GM21737 (cell line): ENCODE results near the gene CCDC27.
"Not testable (repeated sequence)": the region's sequence is repeated elsewhere in the genome, so short reads cannot be mapped to it uniquely, and the experiment has no call there.

Source experiments
- ATAC-seq: cut with Tn5 transposase; IDR thresholded peaks from one replicate; pipeline ENCODE4 v1.9.1; 2021; ENCODE audit warnings: mild to moderate bottlenecking, moderate library complexity; ENCODE audit not compliant: unreplicated experiment

Gene CCDC27

DNA sequence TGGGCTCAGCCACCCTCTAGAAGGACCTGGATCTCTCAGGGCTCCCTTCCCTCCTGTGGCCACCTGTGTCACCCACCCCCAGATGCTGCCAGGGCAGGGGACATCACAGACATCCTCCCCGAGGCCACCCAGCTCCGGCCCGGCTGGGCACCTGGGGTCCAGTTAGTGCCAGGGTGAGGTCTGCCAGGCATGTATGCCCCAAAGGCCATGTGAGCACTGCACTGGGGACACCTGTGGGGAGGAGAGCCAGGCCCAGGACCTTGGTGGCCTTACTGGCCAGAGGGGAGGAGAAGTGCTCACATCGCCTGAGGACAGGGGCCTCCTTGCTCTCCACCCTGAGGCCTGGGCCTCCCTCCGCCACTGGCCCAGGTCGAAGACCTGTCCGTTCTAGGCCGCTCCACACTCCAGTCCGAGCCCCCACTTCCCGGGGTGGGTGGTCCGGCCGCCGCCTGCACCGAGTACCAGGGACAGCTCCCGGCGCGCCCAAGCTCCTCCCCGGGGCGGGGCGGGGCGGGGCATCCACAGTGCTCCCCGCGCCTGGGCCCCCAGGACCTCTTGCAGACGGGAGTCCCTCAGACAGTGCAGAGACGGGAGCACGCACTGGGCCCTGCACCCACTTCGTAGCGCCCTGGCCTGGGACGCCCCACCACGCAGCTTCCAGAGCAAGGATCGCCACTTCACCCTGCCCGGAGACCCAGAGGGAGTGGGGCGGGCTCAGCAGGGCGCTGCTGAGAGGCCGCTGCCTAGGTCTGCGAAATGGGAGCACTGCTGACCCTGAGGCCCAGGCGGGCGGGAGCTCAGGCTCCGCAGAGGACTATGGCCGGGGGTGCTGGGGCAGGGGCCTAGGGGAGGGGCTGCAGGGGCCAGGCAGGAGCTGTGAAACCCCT, 34.3 kb upstream of the CCDC27 start:
- no peak for ATAC-seq

DNA sequence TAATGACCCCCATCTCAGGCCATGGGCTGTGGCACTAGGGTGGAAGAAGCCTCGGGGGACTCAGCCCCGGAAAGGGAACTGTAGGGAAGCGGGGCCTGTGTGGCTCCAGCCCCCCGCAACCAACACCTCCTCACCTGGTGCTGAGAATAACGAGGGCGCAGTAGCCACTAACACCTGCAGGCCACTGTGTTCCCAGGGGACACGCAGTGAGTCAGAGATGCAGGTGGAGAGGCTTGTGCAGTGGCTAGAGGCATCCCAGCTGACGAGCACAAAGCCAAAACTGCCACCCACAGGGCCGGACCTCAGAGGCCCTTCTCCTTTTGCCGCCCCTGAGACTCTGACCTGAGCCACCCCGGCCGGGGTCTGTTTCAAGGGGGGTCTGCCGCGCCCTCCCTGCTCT, 33.5 kb upstream of the CCDC27 start:
- no peak for ATAC-seq

DNA sequence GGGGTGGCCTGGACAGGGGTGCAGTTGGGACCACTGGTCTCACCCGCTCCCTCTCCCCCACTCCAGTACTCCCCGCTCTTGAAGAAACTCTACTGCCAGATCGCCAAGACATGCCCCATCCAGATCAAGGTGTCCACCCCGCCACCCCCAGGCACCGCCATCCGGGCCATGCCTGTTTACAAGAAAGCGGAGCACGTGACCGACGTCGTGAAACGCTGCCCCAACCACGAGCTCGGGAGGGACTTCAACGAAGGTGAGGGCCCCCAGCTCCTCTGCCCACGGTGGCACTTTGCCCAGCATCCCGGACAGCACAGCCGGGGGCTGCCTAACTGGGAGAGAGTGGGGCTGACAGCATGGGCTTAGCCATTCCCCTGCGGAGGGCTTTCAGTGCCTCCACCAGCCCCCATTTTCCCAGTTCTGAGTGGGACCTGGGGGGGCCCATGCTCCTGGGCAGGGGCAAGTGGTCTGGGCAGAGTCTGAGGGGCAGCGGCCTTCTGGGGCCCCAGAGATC, 30.2 kb upstream of the CCDC27 start:
- no peak for ATAC-seq

DNA sequence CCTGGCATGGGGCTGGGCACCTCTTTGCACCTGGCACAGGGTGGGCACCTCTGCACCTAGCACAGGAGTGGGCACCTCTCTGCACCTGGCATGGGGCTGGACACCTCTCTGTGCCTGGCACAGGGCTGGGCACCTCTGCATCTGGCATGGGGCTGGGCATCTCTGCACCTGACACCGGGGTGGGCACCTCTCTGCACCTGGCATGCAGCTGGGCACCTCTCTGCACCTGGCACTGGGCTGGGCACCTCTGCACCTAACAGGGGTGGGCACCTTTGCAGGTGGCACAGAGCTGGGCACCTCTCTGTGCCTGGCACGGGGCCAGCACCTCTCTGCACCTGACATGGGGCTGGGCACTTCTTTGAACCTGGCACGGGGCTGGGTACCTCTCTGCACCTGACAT, 29.4 kb upstream of the CCDC27 start:
- no peak for ATAC-seq

DNA sequence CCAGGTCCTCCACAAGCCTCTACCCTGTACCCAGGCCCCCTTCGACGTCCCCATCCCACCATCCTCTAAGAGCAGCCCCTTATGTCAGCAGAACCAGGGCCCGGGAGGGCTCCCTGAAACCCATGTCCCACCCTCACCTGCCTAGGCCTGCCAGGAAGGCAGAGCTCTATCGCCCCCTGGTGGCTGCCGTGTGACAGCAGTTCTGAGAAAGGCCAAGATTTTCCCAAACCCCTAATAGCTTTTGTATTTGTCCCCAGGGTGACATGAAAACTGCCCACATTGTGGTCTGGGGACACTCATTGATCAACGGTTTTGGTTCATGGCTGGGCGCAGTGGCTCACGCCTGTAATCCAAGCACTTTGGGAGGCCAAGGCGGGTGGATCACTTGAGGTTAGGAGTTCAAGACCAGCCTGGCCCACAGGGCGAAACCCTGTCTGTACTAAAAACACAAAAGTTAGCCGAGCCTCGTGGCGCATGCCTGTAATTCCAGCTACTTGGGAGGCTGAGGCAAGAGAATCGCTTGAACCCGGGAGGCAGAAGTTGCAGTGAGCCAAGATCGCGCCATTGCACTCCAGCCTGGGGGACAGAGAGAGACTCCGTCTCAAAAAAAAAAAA, 27.7 kb upstream of the CCDC27 start:
- ATAC-seq = not testable (repeated sequence)

DNA sequence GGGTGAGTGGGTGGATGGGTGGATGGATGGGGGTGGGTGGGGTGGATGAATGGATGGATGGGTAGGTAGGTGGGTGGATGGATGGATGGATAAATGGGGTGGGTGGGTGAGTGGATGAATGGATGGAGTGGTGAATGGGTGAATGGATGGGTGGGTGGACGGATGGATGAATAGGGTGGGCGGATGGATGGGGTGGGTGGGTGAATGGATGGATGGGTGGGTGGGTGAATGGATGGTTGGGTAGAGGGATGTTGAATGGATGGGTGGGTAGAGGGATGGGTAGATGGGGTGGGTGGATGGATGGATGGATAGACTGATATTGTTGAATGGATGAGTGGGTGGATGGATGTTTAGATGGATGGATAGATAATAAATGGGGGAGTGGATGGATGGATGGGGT, 26.9 kb upstream of the CCDC27 start:
- ATAC-seq = no peak

DNA sequence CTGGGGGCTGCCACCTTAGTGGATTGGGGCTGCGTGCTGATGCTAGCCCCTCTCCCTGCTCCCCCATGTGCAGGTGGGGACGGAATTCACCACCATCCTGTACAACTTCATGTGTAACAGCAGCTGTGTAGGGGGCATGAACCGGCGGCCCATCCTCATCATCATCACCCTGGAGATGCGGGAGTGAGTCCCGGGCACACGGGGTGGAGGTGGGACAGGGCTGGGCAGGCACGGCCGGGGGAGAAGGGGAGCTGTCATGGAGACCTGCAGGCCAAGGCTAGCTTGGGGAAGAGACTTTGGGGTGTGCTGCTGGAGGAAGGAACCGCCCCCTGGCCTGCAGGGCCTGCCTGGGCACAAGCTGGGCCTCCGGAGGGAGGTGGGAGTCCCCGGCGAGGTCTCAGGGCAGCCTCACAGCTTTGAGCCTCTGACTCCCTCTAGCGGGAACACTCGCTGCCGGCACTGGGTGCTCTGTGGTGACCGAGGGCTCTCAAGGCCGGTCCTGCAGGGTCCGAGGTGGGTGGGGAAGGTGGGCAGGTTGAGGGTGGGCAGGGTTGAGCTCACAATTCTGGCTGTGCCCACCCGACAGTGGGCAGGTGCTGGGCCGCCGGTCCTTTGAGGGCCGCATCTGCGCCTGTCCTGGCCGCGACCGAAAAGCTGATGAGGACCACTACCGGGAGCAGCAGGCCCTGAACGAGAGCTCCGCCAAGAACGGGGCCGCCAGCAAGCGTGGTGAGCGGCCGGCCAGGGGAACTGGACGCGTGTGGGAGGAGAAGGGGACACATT, 25.0 kb upstream of the CCDC27 start:
- no peak for ATAC-seq

DNA sequence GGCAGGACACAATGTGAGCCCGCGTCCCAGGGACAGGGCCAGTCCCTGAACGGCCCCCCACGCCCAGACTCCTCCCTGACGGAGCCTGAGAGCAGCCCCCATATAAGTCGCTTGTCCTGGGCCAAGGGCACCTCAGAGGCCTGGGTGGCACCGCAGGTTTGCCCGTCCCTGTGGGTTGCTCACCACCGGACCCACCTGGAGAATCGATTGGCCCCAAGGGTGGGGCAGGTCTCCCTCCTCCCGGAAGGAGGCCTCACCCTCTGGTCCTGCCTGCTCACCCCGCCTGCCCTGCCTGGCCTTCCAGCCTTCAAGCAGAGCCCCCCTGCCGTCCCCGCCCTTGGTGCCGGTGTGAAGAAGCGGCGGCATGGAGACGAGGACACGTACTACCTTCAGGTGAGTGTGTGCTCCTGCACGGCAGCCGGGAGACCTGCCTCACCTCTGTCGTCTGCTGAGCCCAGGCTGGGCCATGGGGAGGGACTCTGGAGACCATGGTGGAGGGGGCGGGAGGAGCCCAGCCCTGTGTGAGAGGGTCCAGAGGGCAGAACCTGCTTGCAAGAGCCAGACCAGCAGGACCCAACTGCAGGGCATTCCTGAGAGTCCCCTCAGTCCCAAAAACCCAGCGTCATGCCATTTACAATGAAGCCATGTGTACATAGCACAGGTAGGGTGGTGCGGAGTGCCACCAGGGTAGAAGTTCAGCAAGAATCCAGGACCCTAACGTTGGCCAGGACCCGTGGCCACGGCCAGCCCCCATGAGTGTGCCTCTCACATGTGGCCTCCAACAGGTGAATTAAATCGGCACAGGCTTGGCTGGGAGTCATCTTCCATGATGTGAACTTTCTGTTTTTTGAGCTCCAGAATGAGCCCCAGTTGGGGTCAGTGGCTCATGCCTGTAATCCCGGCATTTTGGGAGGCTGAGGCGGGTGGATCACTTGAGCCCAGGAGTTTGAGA, 24.1 kb upstream of the CCDC27 start:
- no peak for ATAC-seq

DNA sequence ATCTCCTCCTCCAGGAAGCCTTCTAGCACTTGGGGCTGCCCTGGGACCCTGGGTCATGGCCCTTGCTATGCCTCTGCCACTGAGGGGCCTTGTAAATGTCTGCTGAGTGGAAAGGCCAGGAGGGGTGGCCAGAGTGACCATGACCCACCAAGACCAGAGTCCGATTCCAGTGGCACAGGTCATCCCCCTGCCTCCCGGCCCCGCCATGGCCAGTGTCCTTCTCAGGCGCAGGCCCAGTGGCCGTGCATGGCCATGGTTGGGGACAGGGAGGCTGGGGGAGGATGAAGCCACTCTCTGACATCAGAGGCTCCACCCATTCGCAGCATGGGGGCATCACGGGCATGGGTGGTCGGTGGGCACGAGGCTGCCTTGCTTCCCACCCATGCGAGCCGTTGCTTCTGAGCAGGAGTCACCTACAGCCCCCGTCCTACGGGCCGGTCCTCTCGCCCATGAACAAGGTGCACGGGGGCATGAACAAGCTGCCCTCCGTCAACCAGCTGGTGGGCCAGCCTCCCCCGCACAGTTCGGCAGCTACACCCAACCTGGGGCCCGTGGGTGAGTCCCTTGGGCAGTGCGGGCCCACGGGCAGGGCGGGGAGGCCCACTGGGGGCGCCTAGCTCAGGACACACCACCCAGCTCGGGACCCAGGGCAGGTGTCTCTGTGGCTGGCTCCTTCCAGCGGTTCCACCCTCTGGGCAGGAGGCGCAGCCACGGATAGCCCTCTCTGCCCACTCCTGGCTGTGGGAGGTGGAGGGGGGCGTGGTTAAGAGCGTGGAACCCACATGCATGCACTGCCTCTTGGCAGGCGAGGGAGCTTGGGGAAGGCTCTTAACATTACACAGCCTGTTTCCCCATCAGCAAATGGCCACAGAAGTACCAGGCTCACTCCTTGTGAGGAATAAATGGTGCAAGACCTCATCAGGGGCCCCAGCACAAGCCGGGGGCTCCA, 22.4 kb upstream of the CCDC27 start:
- ATAC-seq = no peak

DNA sequence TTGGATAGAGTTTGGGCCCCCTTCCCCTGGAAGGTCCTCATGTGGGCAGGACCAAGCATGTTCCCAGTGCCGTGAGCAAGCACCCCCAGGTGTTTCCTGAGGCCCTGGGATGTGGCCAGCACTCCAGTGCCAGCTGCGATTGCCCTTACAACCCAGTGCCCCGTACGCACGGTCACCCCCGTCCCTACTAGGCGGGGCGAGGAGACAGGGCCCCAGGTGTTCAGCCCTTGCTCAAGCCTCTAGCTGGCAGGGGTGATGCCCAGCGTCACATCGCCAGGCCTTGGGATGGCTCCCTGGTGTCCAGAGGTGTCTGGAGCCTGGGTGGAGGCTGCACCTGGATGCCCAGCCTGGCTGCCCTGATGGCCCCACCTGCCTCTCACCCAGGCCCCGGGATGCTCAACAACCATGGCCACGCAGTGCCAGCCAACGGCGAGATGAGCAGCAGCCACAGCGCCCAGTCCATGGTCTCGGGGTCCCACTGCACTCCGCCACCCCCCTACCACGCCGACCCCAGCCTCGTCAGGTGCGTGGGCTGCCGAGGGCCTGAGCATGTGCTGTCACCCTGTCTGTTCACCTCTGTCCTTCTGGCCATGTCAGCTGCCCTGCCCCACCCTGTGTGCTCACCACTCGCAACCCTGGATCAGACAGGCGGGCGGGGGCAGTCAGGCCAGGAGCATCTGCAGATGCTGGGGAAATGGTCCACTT, 21.6 kb upstream of the CCDC27 start:
- no peak for ATAC-seq

DNA sequence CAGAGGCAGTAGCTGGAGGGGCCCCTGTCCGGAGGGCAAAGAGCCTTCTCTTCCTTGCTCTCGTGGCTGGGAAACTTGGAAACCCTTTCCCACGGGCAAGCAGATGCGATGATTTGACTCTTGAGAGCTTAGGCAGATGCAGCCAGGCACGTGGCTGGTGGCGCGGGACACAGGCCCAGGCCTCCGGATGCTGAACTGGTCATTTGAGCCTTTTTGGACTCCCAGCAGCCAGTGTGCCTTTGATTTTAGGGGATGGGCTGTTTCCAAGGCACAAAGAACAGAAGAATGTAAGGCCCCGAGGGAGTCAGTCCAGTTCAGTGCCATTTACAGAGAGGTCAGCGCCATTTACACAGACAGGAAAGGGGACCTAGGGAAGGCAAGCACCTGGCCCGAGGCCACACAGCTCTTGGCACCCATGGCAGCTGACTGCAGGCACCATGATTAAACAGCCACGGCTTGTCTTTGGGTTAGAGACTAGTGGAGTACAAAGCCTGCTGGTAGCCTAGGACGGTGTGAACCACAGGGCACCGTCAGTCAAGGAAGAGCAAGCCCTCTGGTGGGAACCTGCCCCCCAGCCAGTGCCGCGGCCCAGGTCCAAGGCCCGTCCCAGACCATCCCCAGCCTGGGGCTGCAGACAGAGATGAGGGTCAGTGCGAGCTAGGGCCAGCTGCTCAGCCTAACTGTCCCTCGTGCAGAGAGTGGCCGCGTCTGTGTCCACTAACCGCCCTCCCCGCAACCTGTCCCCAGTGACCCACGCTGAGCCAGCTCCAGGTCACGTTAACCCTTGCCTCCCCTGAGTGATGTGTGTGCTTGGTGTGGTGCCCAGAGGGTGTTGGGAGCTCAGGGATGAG, 20.4 kb upstream of the CCDC27 start:
- ATAC-seq = no peak

DNA sequence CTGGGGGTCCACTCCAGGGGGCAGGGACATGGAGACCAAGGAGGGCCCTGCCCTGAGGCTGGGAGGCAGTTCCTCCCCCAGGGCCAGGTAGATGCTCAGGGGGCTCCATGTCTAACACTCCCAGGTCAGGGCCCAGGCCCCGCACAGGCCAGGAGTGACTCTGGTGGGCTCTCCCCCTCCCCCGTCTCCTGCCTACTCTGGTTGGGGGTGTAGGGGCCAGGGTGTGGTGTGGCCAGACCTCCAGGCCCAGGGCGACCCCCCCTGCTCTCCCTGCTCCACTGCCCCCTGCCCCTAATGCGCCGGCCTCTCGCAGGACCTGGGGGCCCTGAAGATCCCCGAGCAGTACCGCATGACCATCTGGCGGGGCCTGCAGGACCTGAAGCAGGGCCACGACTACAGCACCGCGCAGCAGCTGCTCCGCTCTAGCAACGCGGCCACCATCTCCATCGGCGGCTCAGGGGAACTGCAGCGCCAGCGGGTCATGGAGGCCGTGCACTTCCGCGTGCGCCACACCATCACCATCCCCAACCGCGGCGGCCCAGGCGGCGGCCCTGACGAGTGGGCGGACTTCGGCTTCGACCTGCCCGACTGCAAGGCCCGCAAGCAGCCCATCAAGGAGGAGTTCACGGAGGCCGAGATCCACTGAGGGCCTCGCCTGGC, 19.7 kb upstream of the CCDC27 start:
- ATAC-seq = no peak

DNA sequence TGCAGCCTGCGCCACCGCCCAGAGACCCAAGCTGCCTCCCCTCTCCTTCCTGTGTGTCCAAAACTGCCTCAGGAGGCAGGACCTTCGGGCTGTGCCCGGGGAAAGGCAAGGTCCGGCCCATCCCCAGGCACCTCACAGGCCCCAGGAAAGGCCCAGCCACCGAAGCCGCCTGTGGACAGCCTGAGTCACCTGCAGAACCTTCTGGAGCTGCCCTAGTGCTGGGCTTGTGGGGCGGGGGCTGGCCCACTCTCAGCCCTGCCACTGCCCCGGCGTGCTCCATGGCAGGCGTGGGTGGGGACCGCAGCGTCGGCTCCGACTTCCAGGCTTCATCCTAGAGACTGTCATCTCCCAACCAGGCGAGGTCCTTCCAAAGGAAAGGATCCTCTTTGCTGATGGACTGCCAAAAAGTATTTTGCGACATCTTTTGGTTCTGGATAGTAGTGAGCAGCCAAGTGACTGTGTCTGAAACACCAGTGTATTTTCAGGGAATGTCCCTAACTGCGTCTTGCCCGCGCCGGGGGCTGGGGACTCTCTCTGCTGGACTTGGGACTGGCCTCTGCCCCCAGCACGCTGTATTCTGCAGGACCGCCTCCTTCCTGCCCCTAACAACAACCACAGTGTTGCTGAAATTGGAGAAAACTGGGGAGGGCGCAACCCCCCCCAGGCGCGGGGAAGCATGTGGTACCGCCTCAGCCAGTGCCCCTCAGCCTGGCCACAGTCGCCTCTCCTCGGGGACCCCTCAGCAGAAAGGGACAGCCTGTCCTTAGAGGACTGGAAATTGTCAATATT, 19.0 kb upstream of the CCDC27 start:
- ATAC-seq = no peak

DNA sequence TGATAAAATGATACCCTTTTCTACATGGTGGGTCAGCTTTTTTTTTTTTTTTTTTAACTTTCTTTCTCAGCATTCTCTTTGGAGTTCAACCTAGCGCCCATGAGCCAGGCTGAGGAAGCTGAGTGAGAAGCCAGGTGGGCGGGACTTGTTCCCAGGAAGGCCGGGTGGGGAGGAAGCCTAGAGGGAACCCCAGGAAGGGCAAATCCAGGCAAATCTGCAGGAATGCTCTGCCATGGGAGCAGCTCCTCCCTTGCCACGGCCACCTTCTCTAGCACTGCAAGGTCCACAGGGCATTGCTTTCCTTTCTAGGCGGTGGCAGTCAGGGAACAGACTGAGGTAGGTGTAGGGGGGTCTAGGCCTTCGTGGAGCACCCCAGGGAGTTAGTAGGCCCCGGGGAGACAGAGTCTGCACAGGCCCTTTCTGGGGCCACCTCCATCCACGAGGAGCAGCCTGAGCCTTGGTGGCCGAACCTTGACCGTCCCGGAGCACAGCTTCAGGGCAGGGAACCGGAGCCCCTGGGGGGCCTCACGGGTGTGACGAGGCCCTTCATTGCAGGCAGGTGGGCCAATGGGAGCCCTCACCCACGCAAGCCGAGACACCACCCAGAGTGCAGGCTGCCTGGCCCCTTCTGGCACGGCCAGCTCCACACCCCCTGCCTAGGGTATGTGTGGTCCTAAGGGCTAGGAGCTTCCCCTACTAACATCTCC, 18.2 kb upstream of the CCDC27 start:
- no peak for ATAC-seq

DNA sequence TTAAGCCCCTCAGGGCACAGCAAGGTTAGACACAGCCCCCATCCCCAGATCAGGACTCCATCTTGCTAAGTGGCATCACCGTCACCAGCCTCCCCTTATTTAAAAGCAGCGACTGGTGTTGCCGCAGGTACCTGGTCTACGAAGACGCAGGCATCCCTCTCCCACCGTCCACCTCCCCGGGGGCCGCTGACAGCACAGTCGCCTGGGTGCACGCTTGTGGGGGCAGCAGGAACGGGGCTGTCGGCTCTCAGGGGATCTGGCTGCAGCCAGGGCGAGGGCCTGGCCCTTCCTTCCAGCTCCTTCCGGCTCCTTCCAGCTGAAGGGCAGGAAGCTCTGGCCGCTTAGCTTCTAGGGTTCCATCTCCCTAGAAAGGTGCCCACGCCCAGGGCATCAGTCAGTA, 17.6 kb upstream of the CCDC27 start:
- no peak for ATAC-seq
